BLaER1 (cell line): ENCODE measurements around the gene TAS2R8.
"Not testable (repeated sequence)": the region's sequence is repeated elsewhere in the genome, so short reads cannot be mapped to it uniquely, and the experiment has no call there.

Experiments used
- H3K27ac ChIP-seq: shearing (Covaris generic); formaldehyde crosslinking; 2 replicates; pipeline ENCODE4 v1.8.1; 2022
- H3K27me3 ChIP-seq: shearing (Covaris generic); formaldehyde crosslinking; 2 replicates; pipeline ENCODE4 v1.8.1; 2022
- H3K36me3 ChIP-seq: shearing (Covaris generic); formaldehyde crosslinking; 2 replicates; pipeline ENCODE4 v1.8.1; 2022
- H3K4me1 ChIP-seq: shearing (Covaris generic); formaldehyde crosslinking; 2 replicates; pipeline ENCODE4 v1.8.1; 2022
- H3K4me2 ChIP-seq: shearing (Covaris generic); formaldehyde crosslinking; 2 replicates; pipeline ENCODE4 v1.8.1; 2022
- H3K4me3 ChIP-seq: shearing (Covaris generic); formaldehyde crosslinking; 2 replicates; pipeline ENCODE4 v1.8.1; 2022
- H3K9ac ChIP-seq: shearing (Covaris generic); formaldehyde crosslinking; 2 replicates; pipeline ENCODE4 v1.8.1; 2022
- H3K9me3 ChIP-seq: shearing (Covaris generic); formaldehyde crosslinking; 2 replicates; pipeline ENCODE4 v1.8.1; 2022
- H4K20me1 ChIP-seq: shearing (Covaris generic); formaldehyde crosslinking; 2 replicates; pipeline ENCODE4 v1.8.1; 2022
- Cebpa-rat ChIP-seq: shearing (Covaris generic); IDR thresholded peaks from 2 replicates; pipeline ENCODE4 v1.8.1; 2022

TAS2R8 gene

GRCh38 chr12:10824957-10825356, 17.9 kb upstream of the TAS2R8 start:
- Histone ChIP-seq H3K9me3 (no peaks in the 10 kb centered on the region), H3K4me2 (no peak overlapping the region), H3K4me1 (no peaks in the 10 kb centered on the region), H3K4me3 (no peak overlapping the region), H3K9ac (no peak overlapping the region), H3K36me3 (no peaks in the 10 kb centered on the region), H3K27me3 (no peaks in the 10 kb centered on the region), H4K20me1 (no peaks in the 10 kb centered on the region), H3K27ac (no peak overlapping the region)
- TF ChIP-seq Cebpa-rat: no peak

GRCh38 chr12:10811883-10812536, 4.9 kb upstream of the TAS2R8 start:
- no peak overlapping the region for H3K27ac ChIP-seq
- H3K36me3 ChIP-seq: no peaks in the 10 kb centered on the region
- no peaks in the 10 kb centered on the region for H3K9me3 ChIP-seq
- no peak overlapping the region for H3K4me2 ChIP-seq
- no peaks in the 10 kb centered on the region for H3K27me3 ChIP-seq
- no peaks in the 10 kb centered on the region for H3K4me1 ChIP-seq
- no peak overlapping the region for H3K9ac ChIP-seq
- no peak for TF ChIP-seq Cebpa-rat
- no peaks in the 10 kb centered on the region for H4K20me1 ChIP-seq
- H3K4me3 ChIP-seq: no peak overlapping the region

- Histone ChIP-seq H4K20me1 (no peaks in the 10 kb centered on the region), H3K4me3 (no peak within 1 kb of the TSS), H3K27ac (no peak within 1 kb of the TSS), H3K4me1 (no peaks in the 10 kb centered on the region), H3K36me3 (no peaks in the 10 kb centered on the region), H3K9ac (no peak within 1 kb of the TSS), H3K9me3 (no peaks in the 10 kb centered on the region), H3K27me3 (no peaks in the 10 kb centered on the region), H3K4me2 (no peak within 1 kb of the TSS)
- TF ChIP-seq Cebpa-rat: no peak
Measured at GRCh38 chr12:10810068-10810467, 3.0 kb upstream of the TAS2R8 start, which contains the start of gene TAS2R9. TSS of gene TAS2R9 (minus strand) at chr12:10810168. CDS start at chr12:10810075, 93 bp downstream.

GRCh38 chr12:10802587-10802986, 4.5 kb downstream of the TAS2R8 start, which contains the start of gene TAS2R7:
TSS of gene TAS2R7 (minus strand) at chr12:10802627. CDS start at chr12:10802570, 57 bp downstream.
- no peak within 1 kb of the TSS for H3K9ac ChIP-seq
- no peak within 1 kb of the TSS for H3K4me2 ChIP-seq
- no peaks in the 10 kb centered on the region for H3K4me1 ChIP-seq
- H4K20me1 ChIP-seq: no peaks in the 10 kb centered on the region
- no peaks in the 10 kb centered on the region for H3K36me3 ChIP-seq
- no peak within 1 kb of the TSS for H3K4me3 ChIP-seq
- no peaks in the 10 kb centered on the region for H3K27me3 ChIP-seq
- H3K9me3 ChIP-seq: no peaks in the 10 kb centered on the region
- no peak within 1 kb of the TSS for H3K27ac ChIP-seq
- TF ChIP-seq Cebpa-rat: no peak

GRCh38 chr12:10801741-10802140, 5.3 kb downstream of the TAS2R8 start:
- H3K4me1 ChIP-seq: no peaks in the 10 kb centered on the region
- no peak overlapping the region for H3K4me2 ChIP-seq
- no peaks in the 10 kb centered on the region for H3K9me3 ChIP-seq
- TF ChIP-seq Cebpa-rat: no peak
- H4K20me1 ChIP-seq: no peaks in the 10 kb centered on the region
- H3K27me3 ChIP-seq: no peaks in the 10 kb centered on the region
- H3K36me3 ChIP-seq: no peaks in the 10 kb centered on the region
- no peak overlapping the region for H3K4me3 ChIP-seq
- no peak overlapping the region for H3K9ac ChIP-seq
- no peak overlapping the region for H3K27ac ChIP-seq

GRCh38 chr12:10794222-10794621, 12.9 kb downstream of the TAS2R8 start:
- Histone ChIP-seq H3K27me3 (no peaks in the 10 kb centered on the region), H3K4me2 (no peak overlapping the region), H3K4me1 (no peaks in the 10 kb centered on the region), H3K9ac (no peak overlapping the region), H3K4me3 (no peak overlapping the region), H3K27ac (no peak overlapping the region), H3K36me3 (no peaks in the 10 kb centered on the region), H4K20me1 (no peaks in the 10 kb centered on the region), H3K9me3 (no peaks in the 10 kb centered on the region)
- TF ChIP-seq Cebpa-rat: no peak

- not testable (repeated sequence) for H4K20me1 ChIP-seq, H3K36me3 ChIP-seq, H3K9ac ChIP-seq, H3K27me3 ChIP-seq, H3K4me1 ChIP-seq, H3K4me3 ChIP-seq, H3K27ac ChIP-seq, H3K4me2 ChIP-seq, H3K9me3 ChIP-seq
Measured at GRCh38 chr12:10791769-10792168, 15.3 kb downstream of the TAS2R8 start.

- Histone ChIP-seq H3K9ac (no peak overlapping the region), H3K4me1 (no peaks in the 10 kb centered on the region), H3K27me3 (no peaks in the 10 kb centered on the region), H3K27ac (no peak overlapping the region), H3K9me3 (no peaks in the 10 kb centered on the region), H3K4me3 (no peak overlapping the region), H3K4me2 (no peak overlapping the region), H4K20me1 (no peaks in the 10 kb centered on the region), H3K36me3 (no peaks in the 10 kb centered on the region)
- no peak for TF ChIP-seq Cebpa-rat
Measured at GRCh38 chr12:10783252-10783651, 23.8 kb downstream of the TAS2R8 start.

- no peak overlapping the region for H3K9ac ChIP-seq
- TF ChIP-seq Cebpa-rat: no peak
Measured at GRCh38 chr12:10779103-10779502, 28.0 kb downstream of the TAS2R8 start.

GRCh38 chr12:10771132-10771733, 35.9 kb downstream of the TAS2R8 start:
- Histone ChIP-seq H3K27me3 (no peaks in the 10 kb centered on the region), H3K4me1 (no peaks in the 10 kb centered on the region)

More at GRCh38 chr12:10779103-10779502, 28.0 kb downstream of the TAS2R8 start:
- Histone ChIP-seq H3K27ac (no peak overlapping the region), H4K20me1 (no peaks in the 10 kb centered on the region), H3K4me1 (no peaks in the 10 kb centered on the region), H3K36me3 (no peaks in the 10 kb centered on the region), H3K27me3 (no peaks in the 10 kb centered on the region), H3K4me2 (no peak overlapping the region), H3K9me3 (no peaks in the 10 kb centered on the region), H3K4me3 (no peak overlapping the region)

More at GRCh38 chr12:10771132-10771733, 35.9 kb downstream of the TAS2R8 start:
- no peaks in the 10 kb centered on the region for H3K36me3 ChIP-seq
- H3K4me2 ChIP-seq: no peak overlapping the region
- H3K9me3 ChIP-seq: no peaks in the 10 kb centered on the region
- TF ChIP-seq Cebpa-rat: no peak
- no peaks in the 10 kb centered on the region for H4K20me1 ChIP-seq
- no peak overlapping the region for H3K4me3 ChIP-seq
- no peak overlapping the region for H3K27ac ChIP-seq
- no peak overlapping the region for H3K9ac ChIP-seq
